ENCODE measurements around the gene STRBP.
"Not testable (repeated sequence)": the region's sequence is repeated elsewhere in the genome, so short reads cannot be mapped to it uniquely, and the experiment has no call there.

The STRBP gene

DNA sequence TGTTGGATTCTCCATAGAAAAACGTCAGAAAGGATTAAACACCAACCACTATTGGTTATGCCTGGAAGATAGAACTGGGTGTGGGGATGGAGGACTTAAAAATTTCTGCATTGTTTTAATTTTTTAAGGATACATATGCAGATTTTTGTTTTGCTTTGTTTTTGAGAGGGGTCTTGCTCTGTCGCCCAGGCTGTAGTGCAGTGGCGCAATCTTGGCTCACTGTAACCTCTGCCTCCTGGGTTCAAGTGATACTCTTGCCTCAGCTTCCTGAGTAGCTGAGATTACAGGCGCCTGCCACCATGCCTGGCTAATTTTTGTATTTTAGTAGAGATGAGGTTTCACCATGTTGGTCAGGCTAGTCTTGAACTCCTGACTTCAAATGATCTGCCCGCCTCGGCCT is 2.7 kb upstream of the STRBP start:
- H3K27ac Mint-ChIP-seq; H3K4me3 Mint-ChIP-seq; H3K9me3 Mint-ChIP-seq; H3K36me3 Mint-ChIP-seq (ENCODE audit: low read depth); DNase-seq (ENCODE audit: low spot score): not testable (repeated sequence)
- Mint-ChIP-seq H3K4me1 (ENCODE audit: low read depth) (peaks cover 17% of the 10 kb centered on the region), H3K27me3 (ENCODE audit: low read depth) (peaks cover 16% of the 10 kb centered on the region)

DNA sequence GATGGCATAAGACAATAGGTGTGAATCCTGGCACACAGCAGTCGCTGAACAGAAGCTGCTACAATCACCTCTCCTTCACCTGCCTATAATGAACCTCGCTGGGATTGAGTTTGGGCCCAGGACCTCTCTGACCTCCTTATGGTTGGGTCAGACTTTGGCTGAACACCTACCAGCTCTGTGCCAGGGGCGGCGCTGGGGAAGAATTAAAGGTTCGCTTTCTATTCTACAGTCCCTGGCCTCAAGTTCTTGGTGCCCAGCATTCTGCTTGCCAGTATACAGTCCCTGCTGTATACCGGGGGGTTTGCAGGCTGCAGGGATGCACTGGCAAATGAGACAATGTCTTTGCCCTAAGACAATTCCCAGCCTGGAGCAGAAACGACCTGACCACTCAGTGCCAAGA is 895 bp upstream of the STRBP start:
- peak overlapping the region; percentile 77 for H3K4me3 Mint-ChIP-seq
- peaks cover 17% of the 10 kb centered on the region for H3K27me3 Mint-ChIP-seq (ENCODE audit: low read depth)
- no peak for DNase-seq (ENCODE audit: low spot score)
- no peaks in the 10 kb centered on the region for H3K36me3 Mint-ChIP-seq (ENCODE audit: low read depth)
- peaks cover 21% of the 10 kb centered on the region for H3K4me1 Mint-ChIP-seq (ENCODE audit: low read depth)
- H3K9me3 Mint-ChIP-seq = no peaks in the 10 kb centered on the region
- no peak overlapping the region for H3K27ac Mint-ChIP-seq

DNA sequence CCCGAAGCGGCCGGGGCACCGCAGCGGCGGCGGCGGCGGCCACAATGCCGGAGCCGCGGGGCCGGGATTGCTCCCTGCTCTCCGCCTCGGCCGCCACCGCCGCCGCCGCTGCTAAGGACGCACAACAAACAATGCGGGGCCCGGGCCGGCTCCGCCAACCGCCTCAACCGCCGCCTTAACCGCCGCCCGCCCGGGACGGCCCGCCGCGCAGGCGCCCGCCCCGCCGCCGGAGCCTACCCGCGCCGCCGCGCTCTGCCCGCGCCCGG is 254 bp downstream of the STRBP start:
- DNase-seq (ENCODE audit: low spot score) = no peak
- no peak overlapping the region for H3K4me3 Mint-ChIP-seq
- H3K4me1 Mint-ChIP-seq (ENCODE audit: low read depth) = peaks cover 21% of the 10 kb centered on the region
- H3K27ac Mint-ChIP-seq = no peak overlapping the region
- H3K27me3 Mint-ChIP-seq (ENCODE audit: low read depth) = peaks cover 17% of the 10 kb centered on the region
- H3K9me3 Mint-ChIP-seq = no peaks in the 10 kb centered on the region
- H3K36me3 Mint-ChIP-seq (ENCODE audit: low read depth) = no peaks in the 10 kb centered on the region

DNA sequence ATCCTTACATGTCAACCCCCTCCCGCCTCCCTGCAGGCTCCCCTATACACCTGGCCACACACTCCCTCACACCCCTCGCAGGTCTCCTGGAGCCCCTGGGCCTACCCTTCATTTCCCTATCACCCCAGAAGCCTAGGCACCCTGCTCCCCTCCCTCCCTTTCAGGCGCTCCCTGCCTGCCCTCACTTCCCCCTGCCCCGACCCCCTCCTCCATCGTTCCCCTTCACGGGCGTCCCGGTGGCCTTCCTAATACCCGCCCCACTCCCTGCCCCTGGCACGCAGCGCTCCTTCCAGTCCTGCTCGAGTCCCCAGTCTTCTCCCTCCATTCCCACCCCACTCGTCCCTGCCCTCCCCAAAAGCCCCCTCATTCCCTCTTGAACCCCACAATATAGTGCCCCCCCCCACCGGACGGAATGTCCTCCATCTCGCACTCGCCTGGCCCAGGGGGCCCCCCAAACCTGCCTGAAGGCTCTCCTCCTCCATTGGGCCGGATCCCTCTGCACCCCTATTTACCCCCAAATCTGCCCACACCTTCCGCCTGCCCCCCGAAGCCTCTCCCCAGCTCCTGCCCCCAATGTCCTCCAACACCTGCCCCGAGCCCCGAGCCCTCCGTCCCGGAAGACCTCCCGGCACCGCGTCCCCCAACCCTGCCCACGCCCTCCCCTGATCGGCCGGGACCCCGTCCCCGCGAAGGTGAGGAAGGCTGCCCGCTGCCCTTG is 746 bp downstream of the STRBP start:
- DNase-seq (ENCODE audit: low spot score) = no peak
- H3K27ac Mint-ChIP-seq = peak overlapping the region; percentile 24
- peaks cover 21% of the 10 kb centered on the region for H3K4me1 Mint-ChIP-seq (ENCODE audit: low read depth)
- H3K9me3 Mint-ChIP-seq = no peaks in the 10 kb centered on the region
- peak overlapping the region; percentile 80 for H3K4me3 Mint-ChIP-seq
- H3K27me3 Mint-ChIP-seq (ENCODE audit: low read depth) = peaks cover 17% of the 10 kb centered on the region
- H3K36me3 Mint-ChIP-seq (ENCODE audit: low read depth) = no peaks in the 10 kb centered on the region

DNA sequence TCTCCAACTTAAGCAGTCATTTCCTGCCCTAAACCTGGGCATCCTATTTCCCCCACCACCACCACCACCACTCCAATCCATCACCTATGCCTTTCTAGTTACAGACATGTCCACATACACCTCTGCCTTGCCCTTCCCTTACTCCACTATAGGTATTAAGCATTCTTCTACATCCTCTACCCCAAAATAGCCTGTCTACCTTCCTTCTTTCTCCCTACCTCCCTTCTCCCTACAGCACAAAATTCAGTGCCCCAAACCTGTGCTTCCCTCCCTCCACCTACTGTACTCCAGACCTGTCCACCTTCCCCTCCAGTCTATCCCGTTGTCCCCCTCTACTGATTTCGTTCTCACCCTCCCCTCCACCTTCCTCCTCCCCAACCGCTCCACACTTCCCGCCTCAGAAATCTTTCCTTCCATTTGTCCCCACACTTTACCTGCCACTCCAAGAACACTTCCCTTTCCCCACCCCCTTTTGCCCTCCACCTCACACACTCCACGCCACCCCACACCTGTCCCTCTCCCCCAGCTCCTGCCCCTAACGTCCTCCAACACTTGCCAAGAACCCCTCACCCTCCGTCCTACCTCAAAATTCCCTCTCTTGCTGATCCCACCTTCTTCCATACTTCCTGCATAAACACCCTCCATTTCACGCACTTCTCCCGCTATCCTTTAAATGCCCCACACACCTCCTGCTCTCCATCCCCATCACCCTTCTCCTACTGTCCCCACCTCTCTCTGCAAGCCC is 1.6 kb downstream of the STRBP start:
- Mint-ChIP-seq H3K4me1 (ENCODE audit: low read depth) (peaks cover 21% of the 10 kb centered on the region), H3K27ac (peak overlapping the region; percentile 24)

DNA sequence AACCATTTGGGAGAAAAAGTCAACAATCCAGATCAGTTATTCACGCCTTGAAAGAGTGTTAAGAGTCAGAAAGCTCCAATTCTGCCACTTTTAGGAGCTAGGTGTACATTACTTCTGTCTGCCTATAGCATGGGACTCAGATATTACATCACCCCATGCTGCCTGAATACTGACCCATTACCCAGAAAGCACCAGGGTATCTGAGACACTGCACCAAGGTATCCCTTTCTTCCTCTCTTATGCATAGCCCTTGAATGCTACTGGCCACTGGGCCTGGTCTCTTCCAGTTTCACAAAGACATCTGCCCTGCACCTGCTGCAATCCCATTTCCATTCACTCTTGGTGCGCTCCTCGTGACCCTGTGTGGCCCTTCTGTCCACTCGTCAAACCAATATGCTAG is 2.6 kb downstream of the STRBP start:
- peaks cover 21% of the 10 kb centered on the region for H3K4me1 Mint-ChIP-seq (ENCODE audit: low read depth)
- H3K4me3 Mint-ChIP-seq = no peak overlapping the region
- H3K27me3 Mint-ChIP-seq (ENCODE audit: low read depth) = peaks cover 17% of the 10 kb centered on the region
- H3K9me3 Mint-ChIP-seq = no peaks in the 10 kb centered on the region
- no peak for DNase-seq (ENCODE audit: low spot score)
- no peak overlapping the region for H3K27ac Mint-ChIP-seq
- no peaks in the 10 kb centered on the region for H3K36me3 Mint-ChIP-seq (ENCODE audit: low read depth)

More for the DNA sequence above, 1.6 kb downstream of the STRBP start:
- no peak for DNase-seq (ENCODE audit: low spot score)
- Mint-ChIP-seq H3K9me3 (no peaks in the 10 kb centered on the region), H3K36me3 (ENCODE audit: low read depth) (no peaks in the 10 kb centered on the region), H3K27me3 (ENCODE audit: low read depth) (peaks cover 17% of the 10 kb centered on the region), H3K4me3 (peak overlapping the region; percentile 80)

DNA sequence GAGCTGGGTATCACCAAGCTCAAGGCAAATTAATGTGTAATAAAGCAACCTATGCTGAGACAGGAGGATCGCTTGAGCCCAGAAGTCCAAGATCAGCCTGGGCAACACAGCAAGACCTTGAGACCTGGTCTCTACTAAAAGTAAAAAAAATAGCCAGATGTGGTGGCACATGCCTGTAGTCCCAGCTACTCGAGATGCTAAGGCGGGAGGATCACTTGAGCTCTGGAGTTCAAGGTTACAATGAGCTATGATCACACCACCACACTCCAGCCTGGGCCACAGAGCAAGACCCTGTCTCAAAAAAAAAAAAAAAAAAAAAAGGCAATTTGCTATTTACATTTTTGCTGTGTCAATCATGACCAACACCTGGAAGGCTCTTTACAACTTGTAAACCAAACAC is 5.2 kb downstream of the STRBP start:
- no peak overlapping the region for H3K27ac Mint-ChIP-seq
- no peaks in the 10 kb centered on the region for H3K36me3 Mint-ChIP-seq (ENCODE audit: low read depth)
- H3K4me1 Mint-ChIP-seq (ENCODE audit: low read depth) = peaks cover 18% of the 10 kb centered on the region
- no peak for DNase-seq (ENCODE audit: low spot score)
- peaks cover 17% of the 10 kb centered on the region for H3K27me3 Mint-ChIP-seq (ENCODE audit: low read depth)
- H3K4me3 Mint-ChIP-seq = no peak overlapping the region
- H3K9me3 Mint-ChIP-seq = no peaks in the 10 kb centered on the region

DNA sequence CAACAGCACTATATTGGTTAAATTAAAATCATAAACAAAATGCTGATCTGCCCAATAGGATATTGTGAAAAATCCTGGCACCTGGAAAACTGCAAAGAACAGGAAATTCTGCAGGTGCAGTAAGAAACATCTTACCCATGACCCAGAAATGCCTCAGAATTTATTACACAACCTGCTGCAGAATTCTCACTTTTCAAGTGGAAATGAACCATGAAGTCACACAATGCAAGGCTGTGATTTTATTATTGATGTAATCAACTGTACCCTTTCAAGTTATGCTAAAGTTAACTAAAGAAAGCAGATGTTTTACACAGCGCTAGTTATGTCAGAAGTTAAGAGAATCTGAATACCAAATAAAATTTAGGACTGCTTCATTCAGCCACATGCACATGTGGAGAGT is 6.0 kb downstream of the STRBP start:
- peaks cover 17% of the 10 kb centered on the region for H3K4me1 Mint-ChIP-seq (ENCODE audit: low read depth)

DNA sequence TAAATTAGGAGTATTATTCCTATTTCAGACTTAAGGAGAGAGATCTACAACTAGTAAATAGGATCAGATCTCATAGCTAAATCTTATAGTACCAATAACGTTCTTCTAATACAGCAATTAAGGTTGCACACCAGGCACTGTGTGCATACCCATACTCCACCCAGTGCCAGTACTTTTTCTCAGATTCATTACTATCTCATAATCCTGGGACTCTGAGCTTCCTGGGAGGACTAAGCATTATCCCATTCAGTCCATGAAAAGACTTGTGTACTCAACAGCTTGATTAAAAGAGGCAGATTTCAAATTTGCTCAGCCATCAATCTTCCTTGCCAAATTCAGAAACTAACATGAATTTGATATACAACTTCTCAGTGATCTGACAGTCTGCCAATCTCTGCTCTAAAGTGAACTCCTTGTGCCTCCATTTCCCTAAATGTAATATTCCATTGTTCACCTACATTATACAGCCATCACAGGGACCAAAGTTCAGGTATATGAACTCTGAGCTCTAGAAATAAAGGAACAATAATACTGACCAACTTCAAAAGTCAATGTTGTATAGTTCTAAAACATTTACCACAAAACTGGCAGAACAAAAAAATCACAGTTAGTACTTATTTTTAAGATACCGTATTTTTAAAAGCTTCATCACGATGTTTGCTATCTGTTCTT is 7.2 kb downstream of the STRBP start:
- no peaks in the 10 kb centered on the region for H3K9me3 Mint-ChIP-seq
- peaks cover 5% of the 10 kb centered on the region for H3K27me3 Mint-ChIP-seq (ENCODE audit: low read depth)
- H3K4me1 Mint-ChIP-seq (ENCODE audit: low read depth) = peaks cover 6% of the 10 kb centered on the region
- H3K36me3 Mint-ChIP-seq (ENCODE audit: low read depth) = no peaks in the 10 kb centered on the region
- no peak for DNase-seq (ENCODE audit: low spot score)
- no peak overlapping the region for H3K4me3 Mint-ChIP-seq
- no peak overlapping the region for H3K27ac Mint-ChIP-seq

More for the DNA sequence above, 6.0 kb downstream of the STRBP start:
- peaks cover 17% of the 10 kb centered on the region for H3K27me3 Mint-ChIP-seq (ENCODE audit: low read depth)
- no peak for DNase-seq (ENCODE audit: low spot score)
- H3K9me3 Mint-ChIP-seq = no peaks in the 10 kb centered on the region
- no peaks in the 10 kb centered on the region for H3K36me3 Mint-ChIP-seq (ENCODE audit: low read depth)
- no peak overlapping the region for H3K4me3 Mint-ChIP-seq
- no peak overlapping the region for H3K27ac Mint-ChIP-seq

DNA sequence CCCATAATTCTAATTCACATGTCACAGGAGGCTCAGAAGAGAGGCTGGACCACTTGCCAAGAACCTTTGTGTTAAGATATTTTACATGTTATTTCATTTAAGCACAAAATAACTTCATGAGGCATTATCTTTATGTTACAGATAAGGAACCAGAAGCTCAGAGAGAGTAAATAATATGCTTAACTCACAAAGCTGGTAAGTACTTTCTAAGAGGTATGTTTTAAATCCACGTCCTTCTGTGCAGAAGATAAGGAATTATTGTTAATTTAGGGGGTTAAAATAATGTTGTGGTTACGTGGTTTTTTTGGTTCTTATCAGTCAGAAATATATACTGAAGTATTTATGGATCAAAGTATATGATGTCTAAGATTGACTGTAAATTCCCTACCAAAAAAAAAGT is 8.0 kb downstream of the STRBP start:
- Mint-ChIP-seq H3K4me1 (ENCODE audit: low read depth) (no peaks in the 10 kb centered on the region), H3K27ac (no peak overlapping the region), H3K27me3 (ENCODE audit: low read depth) (peaks cover 2% of the 10 kb centered on the region), H3K36me3 (ENCODE audit: low read depth) (no peaks in the 10 kb centered on the region), H3K4me3 (no peak overlapping the region), H3K9me3 (no peaks in the 10 kb centered on the region)
- DNase-seq (ENCODE audit: low spot score) = no peak

DNA sequence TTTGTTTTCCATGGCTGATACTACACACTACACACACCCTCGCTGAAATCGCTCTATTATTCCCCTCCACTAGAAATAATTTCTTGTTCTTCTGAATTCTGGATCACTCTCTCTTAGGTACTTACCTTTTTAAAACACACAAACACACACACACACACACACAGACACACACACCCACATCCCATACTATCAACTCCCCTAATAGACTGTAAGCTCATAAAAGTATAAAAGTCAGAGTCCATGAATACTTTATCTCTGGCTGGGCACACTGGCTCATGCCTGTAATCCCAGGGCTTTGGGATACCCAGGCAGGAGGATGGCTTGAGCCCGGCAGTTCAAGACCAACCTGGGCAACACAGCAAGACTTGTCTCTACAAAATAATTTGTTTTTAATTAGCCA is 11.1 kb downstream of the STRBP start:
- no peaks in the 10 kb centered on the region for H3K4me1 Mint-ChIP-seq (ENCODE audit: low read depth)
- no peak overlapping the region for H3K27ac Mint-ChIP-seq
- peaks cover 1% of the 10 kb centered on the region for H3K36me3 Mint-ChIP-seq (ENCODE audit: low read depth)
- no peak overlapping the region for H3K4me3 Mint-ChIP-seq
- H3K27me3 Mint-ChIP-seq (ENCODE audit: low read depth) = no peaks in the 10 kb centered on the region
- H3K9me3 Mint-ChIP-seq = no peaks in the 10 kb centered on the region
- DNase-seq (ENCODE audit: low spot score) = no peak

DNA sequence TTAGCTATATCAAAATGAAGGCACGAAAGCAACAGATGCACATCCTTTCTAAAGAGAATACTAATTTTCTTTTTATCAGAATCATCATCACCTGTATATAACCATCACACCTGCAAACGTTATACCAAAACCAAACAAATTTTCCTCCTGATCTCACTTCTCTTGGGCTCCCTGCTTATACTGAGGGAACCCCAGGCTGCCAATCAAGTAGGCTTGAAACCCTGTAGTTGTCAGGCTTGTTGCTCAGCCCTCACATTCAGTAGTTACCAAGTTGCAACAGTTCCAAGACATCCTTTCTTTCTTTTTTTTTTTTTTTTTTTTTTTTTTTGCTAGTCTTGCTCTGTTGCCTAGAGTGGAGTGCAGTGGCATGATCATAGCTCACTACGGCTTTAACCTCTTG is 12.7 kb downstream of the STRBP start:
- Mint-ChIP-seq H3K36me3 (ENCODE audit: low read depth) (peaks cover 1% of the 10 kb centered on the region), H3K27ac (no peak overlapping the region), H3K4me1 (ENCODE audit: low read depth) (no peaks in the 10 kb centered on the region), H3K9me3 (no peaks in the 10 kb centered on the region), H3K4me3 (no peak overlapping the region), H3K27me3 (ENCODE audit: low read depth) (no peaks in the 10 kb centered on the region)
- DNase-seq (ENCODE audit: low spot score) = no peak

DNA sequence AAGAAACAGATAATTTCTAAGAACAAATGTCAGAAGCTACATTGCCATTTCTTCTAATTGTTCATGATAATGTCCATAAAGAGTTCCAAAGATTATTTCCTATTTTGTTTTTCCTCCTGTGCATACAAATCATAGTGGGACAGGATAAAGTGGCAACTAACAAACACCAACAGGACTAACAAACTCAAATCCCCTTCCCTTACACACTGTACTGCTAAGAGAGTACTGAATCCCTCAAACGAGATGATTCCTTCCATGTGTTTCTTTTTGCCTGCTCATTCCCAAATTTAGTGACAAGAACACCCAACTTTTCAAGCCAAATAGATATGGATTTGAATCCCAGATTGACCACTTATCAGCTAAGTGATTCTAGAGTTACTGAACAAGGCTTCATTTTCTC is 15.2 kb downstream of the STRBP start:
- H3K36me3 Mint-ChIP-seq (ENCODE audit: low read depth) = peaks cover 1% of the 10 kb centered on the region
- DNase-seq (ENCODE audit: low spot score) = no peak
- H3K4me3 Mint-ChIP-seq = no peak overlapping the region
- H3K27ac Mint-ChIP-seq = no peak overlapping the region
- H3K4me1 Mint-ChIP-seq (ENCODE audit: low read depth) = no peaks in the 10 kb centered on the region
- H3K27me3 Mint-ChIP-seq (ENCODE audit: low read depth) = no peaks in the 10 kb centered on the region
- H3K9me3 Mint-ChIP-seq = no peaks in the 10 kb centered on the region

DNA sequence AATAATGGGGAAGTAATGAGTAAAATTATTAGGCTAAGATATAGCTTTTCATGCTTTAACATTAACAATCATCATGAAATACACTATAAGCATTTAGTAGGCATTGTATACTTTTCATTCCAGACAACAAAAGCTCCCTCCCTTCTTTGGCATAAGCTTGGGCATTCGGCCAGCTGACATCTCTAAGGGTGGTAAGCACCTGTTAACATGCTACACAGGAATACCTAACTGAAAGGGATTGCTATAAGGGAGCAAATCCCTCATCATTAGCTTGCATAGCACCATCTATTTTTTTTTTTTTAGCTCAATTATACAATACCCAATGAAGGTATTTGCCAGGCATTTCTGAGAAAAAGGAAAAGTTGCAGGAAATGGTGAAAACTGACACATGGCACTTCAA is 16.6 kb downstream of the STRBP start:
- H3K9me3 Mint-ChIP-seq = no peaks in the 10 kb centered on the region
- no peak for DNase-seq (ENCODE audit: low spot score)
- no peaks in the 10 kb centered on the region for H3K27me3 Mint-ChIP-seq (ENCODE audit: low read depth)
- no peak overlapping the region for H3K27ac Mint-ChIP-seq
- H3K4me1 Mint-ChIP-seq (ENCODE audit: low read depth) = no peaks in the 10 kb centered on the region
- no peak overlapping the region for H3K4me3 Mint-ChIP-seq
- H3K36me3 Mint-ChIP-seq (ENCODE audit: low read depth) = peaks cover 1% of the 10 kb centered on the region
